Psoas muscle (tissue), 8 donors: ENCODE results near the gene IDI2. TPM values are rescaled to one million over a fixed set of nuclear protein-coding genes. Genes with fewer than 3 reads are reported as not detected.
A peak's percentile ranks its signal among the peaks of the same experiment; 100 is the strongest.
"Not testable (repeated sequence)": the region's sequence is repeated elsewhere in the genome, so short reads cannot be mapped to it uniquely, and the experiment has no call there.

ENCODE experiments used
- ATAC-seq, 4 donors: fragments of 200-7000 bp; cut with Tn5 transposase; one replicate each; pipeline ENCODE4 v1.9.1; 2020; ENCODE audit warnings: moderate library complexity in 3 of 4, mild to moderate bottlenecking in 2 of 4
- DNase-seq, 2 donors: peaks; one replicate each; pipeline ENCODE4 v3.0.0-alpha.2; 2020
- H3K27ac ChIP-seq: fragments of 200-600 bp; one replicate; pipeline ENCODE4 v1.8.0; 2022
- H3K27me3 ChIP-seq, 3 donors: fragments of 200-600 bp in 1 of 3; one replicate each; pipeline versions ENCODE4 v1.6.1 to v1.8.0; 2013 to 2022; ENCODE audit warnings: low read length in 2 of 3, mild to moderate bottlenecking in 2 of 3, moderate library complexity in 1 of 3; ENCODE audit not compliant: insufficient read depth in 3 of 3
- H3K36me3 ChIP-seq, 2 donors: fragments of 200-600 bp in 1 of 2; one replicate each; pipeline versions ENCODE4 v1.6.1 to v1.8.0; 2013 to 2022; ENCODE audit warnings: low read depth in 1 of 2, mild to moderate bottlenecking in 1 of 2, moderate library complexity in 1 of 2; ENCODE audit not compliant: insufficient read depth in 1 of 2
- H3K4me1 ChIP-seq: fragments of 200-600 bp; one replicate; pipeline ENCODE4 v1.8.0; 2022
- H3K4me3 ChIP-seq: fragments of 200-600 bp; one replicate; pipeline ENCODE4 v1.8.0; 2022; ENCODE audit warnings: mild to moderate bottlenecking
- H3K9me3 ChIP-seq: fragments of 200-600 bp; one replicate; pipeline ENCODE4 v1.8.0; 2022
- CTCF ChIP-seq: fragments of 200-600 bp; IDR thresholded peaks from one replicate; pipeline ENCODE4 v1.8.0; 2022; ENCODE audit warnings: antibody characterized with exemption
- WGBS, 3 donors: extraction: QIAGEN DNeasy Blood & Tissue Kit; methylation state at CpG; one replicate each; pipeline versions ENCODE4 v1.1.6 to v1.1.7; 2013; 5-methylcytosine and 5-hydroxymethylcytosine counted together
- intact Hi-C, 2 donors: fragments of 100-400 bp; cut with DNase I; formaldehyde crosslinking; loops; one replicate each; pipeline versions ENCODE4 v1.11.0 to v1.14.2; 2022
- polyA plus RNA-seq, 3 donors: library from polyadenylated mRNA; stranded (reverse); fragments of 200-250 nt; gene quantifications; one replicate each; pipeline ENCODE4 v1.2.3, GENCODE V29; 2013
- total RNA-seq, 4 donors: library from RNA; stranded (reverse); fragmentation: NEBNext Ultra II Directional in 2 of 4; extraction: Animal tissue kit (Norgen Biotek cat#: 25700) in 2 of 4; gene quantifications; one replicate each; pipeline versions ENCODE4 v1.2.1 to v1.2.4, GENCODE V29; 2021 to 2023
- donor health status: healthy with polysubstance abuse.
- donor health status: DM: no; HTN: no; CAD: no; lungs with moderate emphysema.
- donor health status: Bipolar disorder and iron deficiency.
- donor health status: healthy.
- donor health status: DM: yes; HTN: yes; CAD: no.
- donor health status: DM: no; HTN: no; CAD: no.
- donor health status: DM: no; HTN: no; CAD: no.
- donor health status: DM: yes; HTN: yes; CAD: no.

IDI2 gene
- total and polyA plus RNA-seq, 7 donors = 16.6 to 182 (median 133) TPM

- Histone ChIP-seq H3K4me3 (no peak overlapping the region), H3K27ac (no peak overlapping the region), H3K9me3 (no peaks in the 10 kb centered on the region), H3K36me3 (peaks cover 23 to 95% of the 10 kb centered on the region in 2 donors), H3K4me1 (no peaks in the 10 kb centered on the region), H3K27me3 (no peaks in the 10 kb centered on the region)
- TF ChIP-seq CTCF = no peak
- intact Hi-C loops = no loop called here
- DNase-seq = no peak
- 91 to 93% (median 93%) methylated on average over 16 of the region's 16 CpGs for WGBS, 3 donors
- ATAC-seq = no peak
These were observed 14.0 kb downstream of the IDI2 start for GRCh38 chr10:1011696-1012095.

- no peaks in the 10 kb centered on the region for H3K4me1 ChIP-seq
- intact Hi-C loops = no loop called here
- DNase-seq (no peak), ATAC-seq (peak in 2 of 4 donors; percentile 24 to 30)
- H3K4me3 ChIP-seq = no peak overlapping the region
- H3K9me3 ChIP-seq = no peaks in the 10 kb centered on the region
- no peak overlapping the region for H3K27ac ChIP-seq
- no peaks in the 10 kb centered on the region for H3K27me3 ChIP-seq
- peaks cover 26 to 95% of the 10 kb centered on the region in 2 donors for H3K36me3 ChIP-seq
- 96 to 98% (median 96%) methylated on average over 7 of the region's 7 CpGs for WGBS, 3 donors
- no peak for TF ChIP-seq CTCF
These were observed 15.0 kb downstream of the IDI2 start for GRCh38 chr10:1010703-1011102.

- H3K9me3 ChIP-seq, DNase-seq, intact Hi-C loops, ATAC-seq, H3K4me1 ChIP-seq, H3K27me3 ChIP-seq, H3K4me3 ChIP-seq, H3K27ac ChIP-seq: not testable (repeated sequence)
- 70 to 76% (median 73%) methylated on average over 7 to 8 of the region's 8 CpGs for WGBS, 3 donors
- peaks cover 31 to 99% of the 10 kb centered on the region in 2 donors for H3K36me3 ChIP-seq
These were observed 15.7 kb downstream of the IDI2 start for GRCh38 chr10:1009947-1010346.

- WGBS, 3 donors = 91 to 97% (median 94%) methylated on average over 9 of the region's 9 CpGs
- H3K9me3 ChIP-seq = no peaks in the 10 kb centered on the region
- peaks cover 34 to 99% of the 10 kb centered on the region in 2 donors for H3K36me3 ChIP-seq
- H3K4me1 ChIP-seq = no peaks in the 10 kb centered on the region
- ATAC-seq = no peak
- H3K27ac ChIP-seq = no peak overlapping the region
- H3K27me3 ChIP-seq = no peaks in the 10 kb centered on the region
- no peak for TF ChIP-seq CTCF
- DNase-seq = no peak
- no peak overlapping the region for H3K4me3 ChIP-seq
- intact Hi-C loops = no loop called here
These were observed 16.6 kb downstream of the IDI2 start for GRCh38 chr10:1009071-1009494.

GRCh38 chr10:1007583-1007982, 18.1 kb downstream of the IDI2 start:
- no peak for TF ChIP-seq CTCF

More at GRCh38 chr10:1007583-1007982, 18.1 kb downstream of the IDI2 start:
- peaks cover 11% of the 10 kb centered on the region for H3K9me3 ChIP-seq
- no peak overlapping the region for H3K4me3 ChIP-seq
- H3K4me1 ChIP-seq = no peaks in the 10 kb centered on the region
- intact Hi-C loops = no loop called here
- H3K27me3 ChIP-seq = no peaks in the 10 kb centered on the region
- peaks cover 43 to 99% of the 10 kb centered on the region in 2 donors for H3K36me3 ChIP-seq
- DNase-seq (no peak), ATAC-seq (no peak)
- 89 to 94% (median 92%) methylated on average over 10 of the region's 10 CpGs for WGBS, 3 donors
- no peak overlapping the region for H3K27ac ChIP-seq
